ENCODE data around the gene PMAIP1.
"Not testable (repeated sequence)": the region's sequence is repeated elsewhere in the genome, so short reads cannot be mapped to it uniquely, and the experiment has no call there.

Gene PMAIP1

GRCh38 chr18:59885579-59886163 is 14.1 kb upstream of the PMAIP1 start:
- no peak for DNase-seq

DNA sequence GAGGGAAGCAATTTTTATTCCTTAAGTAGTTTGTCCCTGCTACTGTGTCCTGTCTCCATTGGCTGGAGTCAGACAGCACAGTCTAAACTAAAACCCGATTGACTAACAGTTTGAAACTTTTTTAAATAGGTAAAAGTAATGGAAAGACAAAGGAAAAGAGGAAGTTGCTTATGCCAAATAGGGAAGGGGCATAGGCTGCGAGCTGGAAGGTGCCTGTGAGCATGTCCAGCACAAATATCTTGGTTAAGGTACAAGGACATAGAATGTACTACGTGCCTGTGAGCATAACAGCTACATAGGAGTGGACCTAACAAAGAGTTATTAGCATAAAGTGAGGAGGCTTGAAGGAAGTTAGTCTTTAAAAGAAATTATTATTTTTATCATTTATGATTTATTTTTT is 13.4 kb upstream of the PMAIP1 start:
- DNase-seq, result not testable (repeated sequence)

- DNase-seq, result no peak
Measured at GRCh38 chr18:59892123-59892522, 7.7 kb upstream of the PMAIP1 start.

DNA sequence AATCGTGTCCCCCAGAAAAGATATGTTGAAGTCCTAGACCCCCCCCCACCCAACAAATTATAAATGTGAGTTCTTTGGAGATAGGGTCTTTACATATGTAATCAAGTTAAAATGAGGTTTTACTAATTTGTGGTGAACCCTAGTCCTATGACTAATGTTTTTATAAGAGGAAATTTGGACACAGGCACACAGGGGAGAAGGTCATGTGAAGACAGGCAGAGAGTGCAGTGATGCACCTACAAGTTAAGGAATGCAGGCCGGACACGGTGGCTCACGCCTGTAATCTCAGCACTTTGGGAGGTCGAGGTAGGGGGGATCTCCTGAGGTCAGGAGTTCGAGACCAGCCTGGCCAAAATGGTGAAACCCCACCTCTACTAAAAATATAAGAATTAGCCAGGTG is 5.8 kb upstream of the PMAIP1 start:
- DNase-seq, result no peak

DNA sequence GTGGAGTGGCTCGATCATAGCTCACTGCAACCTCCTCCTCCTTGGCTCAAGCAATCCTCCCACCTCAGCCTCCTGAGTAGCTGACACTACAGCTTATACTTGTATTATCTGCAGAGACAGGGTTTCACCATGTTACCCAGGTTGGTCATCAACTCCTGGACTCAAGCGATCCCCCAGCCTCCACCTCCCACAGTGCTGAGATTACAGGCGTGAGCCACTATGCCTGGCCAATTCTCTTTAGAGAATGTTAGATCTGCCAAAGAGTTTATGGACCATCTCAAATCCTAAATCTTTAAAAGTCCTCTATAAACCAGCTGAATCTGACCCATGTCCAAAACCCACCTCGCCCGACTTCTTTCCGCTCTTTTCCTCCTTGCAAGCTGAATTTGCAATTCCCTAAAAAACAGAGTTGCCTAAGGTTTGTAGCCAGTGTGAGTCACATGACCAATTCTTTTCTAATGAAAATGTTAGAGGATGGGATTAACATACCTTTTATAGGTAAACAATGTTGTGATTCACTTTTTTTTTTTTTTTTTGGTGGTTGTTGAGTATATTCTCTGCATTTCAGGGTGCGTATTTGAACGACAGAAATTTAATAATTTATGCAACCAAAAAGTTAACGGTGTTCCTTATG is 2.4 kb upstream of the PMAIP1 start:
- DNase-seq, result no peak

- no peak for DNase-seq
Measured at GRCh38 chr18:59898093-59898492, 1.7 kb upstream of the PMAIP1 start.

DNA sequence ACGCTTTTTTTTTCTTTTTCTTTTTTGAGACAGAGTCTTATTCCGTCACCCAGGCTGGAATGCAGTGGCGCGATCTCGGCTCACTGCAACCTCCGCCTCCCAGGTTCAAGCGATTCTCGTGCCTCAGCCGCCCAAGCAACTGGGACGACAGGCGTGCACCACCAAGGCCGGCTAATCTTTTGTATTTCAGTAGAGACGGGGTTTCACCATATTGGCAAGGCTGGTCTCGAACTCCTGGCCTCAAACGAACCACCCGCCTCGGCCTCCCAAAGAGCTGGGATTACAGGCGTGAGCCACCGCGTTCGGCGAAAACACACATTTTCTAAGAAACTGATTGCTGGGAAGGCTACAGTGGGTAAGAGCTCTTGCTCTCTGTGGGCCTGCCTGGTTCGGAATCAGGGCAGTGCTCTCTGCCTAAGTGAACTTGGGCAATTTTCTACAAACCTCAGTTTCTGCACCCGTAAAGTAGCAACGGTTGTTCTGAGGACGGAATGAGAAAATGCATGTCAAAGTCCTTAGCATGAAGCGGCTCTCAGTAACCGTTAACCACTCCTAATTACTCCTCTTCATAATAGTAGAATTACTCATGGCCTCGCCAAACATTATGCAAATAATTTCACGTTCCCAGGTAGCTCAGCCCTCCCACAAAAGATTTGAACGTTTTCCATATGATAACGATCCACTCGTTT is 1.0 kb upstream of the PMAIP1 start:
- DNase-seq, result no peak

GRCh38 chr18:59900222-59901128 is 679 bp downstream of the PMAIP1 start:
- DNase-seq, result peak; percentile 55

DNA sequence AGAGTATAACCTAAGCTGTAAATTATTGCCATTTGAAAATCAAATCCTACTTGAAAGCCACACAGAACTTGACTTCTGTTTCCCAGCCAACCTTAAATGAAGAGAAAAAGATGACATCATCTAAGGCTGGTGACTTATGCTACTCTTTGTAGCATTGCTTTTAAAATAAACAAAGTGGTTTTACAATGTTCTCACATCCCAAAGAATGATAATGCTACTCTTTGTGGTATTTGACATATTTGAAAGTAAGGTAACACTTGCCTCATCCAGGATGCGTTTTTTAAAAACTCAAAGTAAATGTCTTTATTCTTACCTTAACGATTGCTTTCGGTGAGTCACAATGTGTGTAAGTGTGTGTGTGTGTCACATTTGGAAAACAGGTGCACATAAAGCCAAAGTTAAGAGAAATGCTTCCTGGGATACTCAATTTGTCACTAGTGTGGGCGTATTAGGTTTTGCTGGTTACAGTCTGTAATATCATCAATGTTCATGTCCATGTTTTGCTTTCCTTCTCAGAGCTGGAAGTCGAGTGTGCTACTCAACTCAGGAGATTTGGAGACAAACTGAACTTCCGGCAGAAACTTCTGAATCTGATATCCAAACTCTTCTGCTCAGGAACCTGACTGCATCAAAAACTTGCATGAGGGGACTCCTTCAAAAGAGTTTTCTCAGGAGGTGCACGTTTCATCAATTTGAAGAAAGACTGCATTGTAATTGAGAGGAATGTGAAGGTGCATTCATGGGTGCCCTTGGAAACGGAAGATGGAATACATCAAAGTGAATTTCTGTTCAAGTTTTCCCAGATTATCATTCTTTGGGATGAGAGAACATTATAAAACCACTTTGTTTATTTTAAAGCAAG is 2.6 kb downstream of the PMAIP1 start:
- DNase-seq, result peak; percentile 14

DNA sequence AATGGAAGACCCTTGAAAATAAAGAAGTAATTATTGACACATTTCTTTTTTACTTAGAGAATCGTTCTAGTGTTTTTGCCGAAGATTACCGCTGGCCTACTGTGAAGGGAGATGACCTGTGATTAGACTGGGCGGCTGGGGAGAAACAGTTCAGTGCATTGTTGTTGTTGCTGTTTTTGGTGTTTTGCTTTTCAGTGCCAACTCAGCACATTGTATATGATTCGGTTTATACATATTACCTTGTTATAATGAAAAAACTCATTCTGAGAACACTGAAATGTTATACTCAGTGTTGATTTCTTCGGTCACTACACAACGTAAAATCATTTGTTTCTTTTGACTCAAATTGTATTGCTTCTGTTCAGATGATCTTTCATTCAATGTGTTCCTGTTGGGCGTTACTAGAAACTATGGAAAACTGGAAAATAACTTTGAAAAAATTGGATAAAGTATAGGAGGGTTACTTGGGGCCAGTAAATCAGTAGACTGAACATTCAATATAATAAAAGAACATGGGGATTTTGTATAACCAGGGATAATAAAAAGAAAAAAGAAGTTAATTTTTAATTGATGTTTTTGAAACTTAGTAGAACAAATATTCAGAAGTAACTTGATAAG is 3.3 kb downstream of the PMAIP1 start:
- no peak for DNase-seq

DNA sequence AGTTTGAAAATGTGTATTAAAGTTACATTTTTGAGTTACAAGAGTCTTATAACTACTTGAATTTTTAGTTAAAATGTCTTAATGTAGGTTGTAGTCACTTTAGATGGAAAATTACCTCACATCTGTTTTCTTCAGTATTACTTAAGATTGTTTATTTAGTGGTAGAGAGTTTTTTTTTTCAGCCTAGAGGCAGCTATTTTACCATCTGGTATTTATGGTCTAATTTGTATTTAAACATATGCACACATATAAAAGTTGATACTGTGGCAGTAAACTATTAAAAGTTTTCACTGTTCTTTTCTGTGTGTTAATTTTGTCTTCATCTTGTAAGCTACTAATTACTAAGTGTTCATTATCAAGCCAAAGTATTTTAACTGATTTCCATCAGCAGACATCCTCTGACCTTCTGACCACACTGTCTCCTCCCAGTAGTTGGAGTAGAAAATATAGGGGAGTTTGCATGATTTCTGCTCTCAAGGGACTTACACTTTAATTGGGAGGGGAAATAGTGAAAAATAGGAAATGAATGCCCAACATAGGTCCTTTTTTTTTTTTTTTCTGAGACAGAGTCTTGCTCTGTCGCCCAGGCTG is 4.3 kb downstream of the PMAIP1 start:
- DNase-seq, result no peak

GRCh38 chr18:59905686-59906091 is 5.9 kb downstream of the PMAIP1 start:
- no peak for DNase-seq

DNA sequence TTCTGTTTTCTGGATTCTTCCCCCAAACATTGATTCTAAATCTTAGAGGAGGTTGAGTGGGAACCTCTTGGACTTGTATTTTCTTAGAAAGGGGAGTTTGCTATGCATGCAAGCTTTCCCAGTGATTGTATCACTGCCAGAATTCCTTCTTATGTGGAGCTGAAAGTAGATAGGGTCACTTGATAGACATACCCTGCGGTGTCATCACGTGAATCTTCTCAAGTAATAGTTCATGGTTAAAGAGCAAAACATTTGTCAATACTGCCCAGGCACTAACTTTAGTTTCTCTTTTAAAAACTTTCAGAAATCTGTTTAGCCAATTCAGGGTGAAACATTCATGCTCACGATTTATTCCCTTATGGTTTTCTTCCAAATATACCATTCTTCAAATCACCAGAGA is 6.4 kb downstream of the PMAIP1 start:
- DNase-seq, result no peak

GRCh38 chr18:59907172-59907571 is 7.4 kb downstream of the PMAIP1 start:
- no peak for DNase-seq

- DNase-seq, result no peak
Measured at GRCh38 chr18:59907660-59908059, 7.9 kb downstream of the PMAIP1 start.

- DNase-seq, result no peak
Measured at GRCh38 chr18:59908799-59909198, 9.0 kb downstream of the PMAIP1 start.

GRCh38 chr18:59909289-59910036 is 9.7 kb downstream of the PMAIP1 start:
- no peak for DNase-seq

GRCh38 chr18:59910967-59911366 is 11.2 kb downstream of the PMAIP1 start:
- DNase-seq, result no peak

DNA sequence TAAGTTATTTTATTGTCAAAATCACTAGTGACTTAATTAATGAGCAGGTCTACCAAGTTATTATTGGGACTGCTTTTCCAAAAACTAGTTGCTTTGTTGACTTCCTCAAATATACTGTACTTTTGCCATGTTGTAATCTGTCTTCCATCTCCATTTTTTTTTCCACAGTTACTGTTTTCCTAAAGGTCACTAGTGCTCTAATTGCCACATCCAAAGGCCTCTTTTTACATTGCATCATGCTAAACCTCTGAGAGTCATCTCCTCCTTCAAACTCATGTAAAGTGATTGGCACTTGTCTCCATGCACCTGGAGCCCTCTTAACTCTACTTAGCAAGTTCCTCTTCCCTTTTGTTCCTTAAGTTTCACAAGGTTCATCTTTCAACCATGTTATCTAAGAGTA is 11.8 kb downstream of the PMAIP1 start:
- DNase-seq, result no peak

GRCh38 chr18:59912007-59912550 is 12.3 kb downstream of the PMAIP1 start:
- DNase-seq, result no peak
